H1 (cell line): ENCODE measurements around the gene GALNTL6. TPM values are rescaled to one million over a fixed set of nuclear protein-coding genes. Genes with fewer than 3 reads are reported as not detected.

Experiments used
- CTCF ChIA-PET: fragments of 300-600 bp; sonication (Branson Sonifier 250); formaldehyde crosslinking; loops from one replicate; lab custom pipeline; 2021; ENCODE audit not compliant: partially characterized antibody; lab: Charles Lee
- POLR2A ChIA-PET: fragments of 300-600 bp; sonication (Branson Sonifier 250); formaldehyde crosslinking; loops from one replicate; lab custom pipeline; 2021; ENCODE audit warnings: inconsistent platforms; ENCODE audit not compliant: partially characterized antibody; lab: Charles Lee
- DNase-seq, 2 experiments: peaks; one replicate each; pipeline versions ENCODE4 v3.0.0 to v3.0.0-alpha.2; 2010 to 2022; ENCODE audit warnings: low spot score in 2 of 2, low read depth in 1 of 2, mixed read lengths in 1 of 2
- FAIRE-seq: peaks from 2 replicates; lab custom pipeline; 2011; peaks lifted over from hg19 to GRCh38; lab: Jason Lieb, UNC
- H2AFZ ChIP-seq: 2 replicates; pipeline ENCODE4 v1.8.1; 2012; ENCODE audit warnings: low read length, inconsistent platforms
- H2AK5ac ChIP-seq: 2 replicates; pipeline ENCODE4 v1.6.1; 2013; ENCODE audit warnings: low read depth, low read length
- H2BK120ac ChIP-seq: replicated peaks from 2 replicates; pipeline ENCODE3; 2013; ENCODE audit warnings: low read depth, low read length, inconsistent platforms
- H2BK12ac ChIP-seq: 2 replicates; pipeline ENCODE4 v1.6.1; 2013; ENCODE audit warnings: low read depth, low read length
- H2BK15ac ChIP-seq: 2 replicates; pipeline ENCODE4 v1.6.1; 2013; ENCODE audit warnings: low read length
- H2BK20ac ChIP-seq: 2 replicates; pipeline ENCODE4 v1.6.1; 2013; ENCODE audit warnings: low read length
- H2BK5ac ChIP-seq: 2 replicates; pipeline ENCODE4 v1.6.1; 2013; ENCODE audit warnings: low read depth, low read length
- H3K14ac ChIP-seq: 2 replicates; pipeline ENCODE4 v1.6.1; 2013; ENCODE audit warnings: inconsistent platforms; ENCODE audit not compliant: insufficient read length
- H3K18ac ChIP-seq: 2 replicates; pipeline ENCODE4 v1.6.1; 2013; ENCODE audit warnings: low read length; ENCODE audit errors: extremely low read depth
- H3K23ac ChIP-seq: 2 replicates; pipeline ENCODE4 v1.6.1; 2013; ENCODE audit warnings: inconsistent platforms; ENCODE audit not compliant: insufficient read length
- H3K23me2 ChIP-seq: 2 replicates; pipeline ENCODE4 v1.6.1; 2013; ENCODE audit warnings: low read depth, low read length
- H3K27ac ChIP-seq: 2 replicates; pipeline ENCODE4 v1.6.1; 2011; ENCODE audit warnings: low read depth, low read length, inconsistent platforms
- H3K27me3 ChIP-seq, 4 experiments: replicated peaks in 1 of 4; 1 replicate in 1 of 4; 2 replicates in 3 of 4; pipeline versions ENCODE4 v1.6.1 to v1.8.1; 2011 to 2013; ENCODE audit warnings: low read length in 3 of 4, mild to moderate bottlenecking in 3 of 4, inconsistent platforms in 2 of 4, mixed read lengths in 2 of 4, moderate library complexity in 1 of 4; ENCODE audit not compliant: control insufficient read depth in 3 of 4, insufficient read depth in 3 of 4; ENCODE audit errors: extremely low read depth in 1 of 4
- H3K36me3 ChIP-seq, 4 experiments: 2 replicates each; pipeline versions ENCODE4 v1.6.1 to v1.8.1; 2011 to 2013; ENCODE audit warnings: mild to moderate bottlenecking in 4 of 4, low read length in 3 of 4, moderate library complexity in 2 of 4, control low read depth in 1 of 4, inconsistent platforms in 1 of 4; ENCODE audit not compliant: insufficient read depth in 4 of 4, control insufficient read depth in 2 of 4
- H3K4ac ChIP-seq: replicated peaks from 2 replicates; pipeline ENCODE3; 2013; ENCODE audit warnings: low read length, low read depth, mixed read lengths, inconsistent platforms; ENCODE audit not compliant: insufficient read length
- H3K4me1 ChIP-seq, 4 experiments: replicated peaks in 1 of 4; 1 replicate in 1 of 4; 2 replicates in 3 of 4; pipeline versions ENCODE4 v1.6.1 to v1.8.1; 2011 to 2013; ENCODE audit warnings: low read length in 3 of 4, inconsistent platforms in 2 of 4, mixed read lengths in 1 of 4; ENCODE audit not compliant: insufficient read depth in 4 of 4, control insufficient read depth in 3 of 4
- H3K4me2 ChIP-seq, 2 experiments: 2 replicates each; pipeline versions ENCODE4 v1.6.1 to v1.8.1; 2011 to 2013; ENCODE audit warnings: low read depth in 2 of 2, low read length in 2 of 2, control low read depth in 1 of 2, inconsistent platforms in 1 of 2, mild to moderate bottlenecking in 1 of 2; ENCODE audit not compliant: insufficient read depth in 1 of 2
- H3K4me3 ChIP-seq, 4 experiments: fragments of 200-600, 300-600 bp in 1 of 4; sonication (generic), shearing (Covaris generic), sonication (Bioruptor Twin) in 1 of 4; 2 replicates each; pipeline versions ENCODE4 v1.5.1 to v1.8.1; 2011 to 2016; ENCODE audit warnings: low read length in 4 of 4, low read depth in 3 of 4, control low read depth in 2 of 4, inconsistent platforms in 2 of 4, mild to moderate bottlenecking in 2 of 4, mixed read lengths in 1 of 4, moderate library complexity in 1 of 4; ENCODE audit not compliant: insufficient read depth in 2 of 4; ENCODE audit errors: extremely low read depth in 1 of 4
- H3K56ac ChIP-seq: replicated peaks from 2 replicates; pipeline ENCODE3; 2013; ENCODE audit warnings: low read depth, mild to moderate bottlenecking, mixed read lengths, low read length, inconsistent platforms; ENCODE audit not compliant: insufficient read length
- H3K79me1 ChIP-seq: 2 replicates; pipeline ENCODE4 v1.6.1; 2013; ENCODE audit warnings: low read depth, low read length, control low read depth
- H3K79me2 ChIP-seq, 2 experiments: 2 replicates each; pipeline versions ENCODE4 v1.6.1 to v1.8.1; 2012 to 2013; ENCODE audit warnings: low read length in 2 of 2, mild to moderate bottlenecking in 2 of 2, inconsistent platforms in 1 of 2; ENCODE audit not compliant: insufficient read depth in 2 of 2, control insufficient read depth in 1 of 2
- H3K9ac ChIP-seq, 4 experiments: replicated peaks in 1 of 4; 1 replicate in 1 of 4; 2 replicates in 3 of 4; pipeline versions ENCODE4 v1.6.1 to v1.8.1; 2011 to 2013; ENCODE audit warnings: low read depth in 3 of 4, low read length in 3 of 4, control low read depth in 2 of 4, mild to moderate bottlenecking in 2 of 4, moderate library complexity in 2 of 4, inconsistent platforms in 1 of 4; ENCODE audit errors: extremely low read depth in 1 of 4
- H3K9me3 ChIP-seq, 2 experiments: 2 replicates each; pipeline versions ENCODE4 v1.6.1 to v1.8.1; 2012 to 2013; ENCODE audit warnings: mild to moderate bottlenecking in 2 of 2, moderate library complexity in 2 of 2, control low read depth in 1 of 2, inconsistent platforms in 1 of 2, low read depth in 1 of 2, low read length in 1 of 2, mixed read lengths in 1 of 2; ENCODE audit not compliant: insufficient read depth in 2 of 2
- H4K20me1 ChIP-seq, 2 experiments: replicated peaks in 1 of 2; 2 replicates each; pipeline versions ENCODE3 to v1.8.1; 2011 to 2013; ENCODE audit warnings: inconsistent platforms in 2 of 2, low read length in 2 of 2, mild to moderate bottlenecking in 1 of 2; ENCODE audit not compliant: insufficient read depth in 2 of 2, control insufficient read depth in 1 of 2
- H4K5ac ChIP-seq: 2 replicates; pipeline ENCODE4 v1.6.1; 2013; ENCODE audit warnings: low read length, low read depth, mixed read lengths, inconsistent platforms; ENCODE audit not compliant: insufficient read length
- H4K8ac ChIP-seq: 2 replicates; pipeline ENCODE4 v1.8.0; 2013; ENCODE audit warnings: mild to moderate bottlenecking, moderate library complexity, low read length, inconsistent platforms; ENCODE audit not compliant: insufficient read depth; ENCODE audit errors: extremely low read depth
- H4K91ac ChIP-seq: replicated peaks from 2 replicates; pipeline ENCODE3; 2013; ENCODE audit warnings: low read length, mixed read lengths, inconsistent platforms; ENCODE audit not compliant: insufficient read length
- ATF2 ChIP-seq: IDR thresholded peaks from 2 replicates; pipeline ENCODE4 v1.6.1; 2012; ENCODE audit warnings: low read length, inconsistent platforms
- BRCA1 ChIP-seq: IDR thresholded peaks from 2 replicates; pipeline ENCODE4 v1.6.1; 2012; ENCODE audit warnings: low read depth, low read length, improper control_type of control experiment
- CBX5 ChIP-seq: fragments of 300-800, 300-1000 bp; sonication (generic); IDR thresholded peaks from 2 replicates; pipeline ENCODE4 v1.7.1; 2016; ENCODE audit warnings: antibody characterized with exemption, low read length, low read depth
- CEBPB ChIP-seq: IDR thresholded peaks from 2 replicates; pipeline ENCODE4 v1.6.1; 2012; ENCODE audit warnings: low read depth, low read length
- EP300 ChIP-seq, 2 experiments: IDR thresholded peaks; 1 replicate in 1 of 2; 2 replicates in 1 of 2; pipeline ENCODE4 v1.6.1; 2011 to 2012; ENCODE audit warnings: low read depth in 2 of 2, low read length in 2 of 2, mild to moderate bottlenecking in 2 of 2, borderline replicate concordance in 1 of 2, inconsistent platforms in 1 of 2, moderate library complexity in 1 of 2
- JUN ChIP-seq: IDR thresholded peaks from 2 replicates; pipeline ENCODE4 v1.6.1; 2011; ENCODE audit warnings: low read depth, mild to moderate bottlenecking, improper control_type of control experiment, low read length
- PHF8 ChIP-seq: fragments of 200-600 bp; sonication (generic); conservative IDR thresholded peaks from 2 replicates; pipeline ENCODE4 v1.7.1; 2012; ENCODE audit warnings: low read depth, mild to moderate bottlenecking, inconsistent platforms, low read length, moderate library complexity
- RNF2 ChIP-seq: fragments of 200-900, 300-1000 bp; sonication (generic); IDR thresholded peaks from 2 replicates; pipeline ENCODE4 v1.7.1; 2016; ENCODE audit warnings: borderline replicate concordance, low read depth, mild to moderate bottlenecking, antibody characterized with exemption, low read length; ENCODE audit not compliant: poor library complexity, severe bottlenecking; ENCODE audit errors: missing control alignments
- SIRT6 ChIP-seq: IDR thresholded peaks from one replicate; pipeline ENCODE4 v1.7.1; 2012; ENCODE audit warnings: low read length, inconsistent platforms
- SP2 ChIP-seq: IDR thresholded peaks from 2 replicates; pipeline ENCODE4 v1.6.1; 2012; ENCODE audit warnings: mild to moderate bottlenecking, low read length, inconsistent platforms
- SUZ12 ChIP-seq: fragments of 200-600 bp; sonication (generic); IDR thresholded peaks from 2 replicates; pipeline ENCODE4 v1.6.1; 2012; ENCODE audit warnings: mild to moderate bottlenecking, inconsistent platforms, low read length, moderate library complexity, mixed read lengths
- TEAD4 ChIP-seq: IDR thresholded peaks from 2 replicates; pipeline ENCODE4 v1.6.1; 2012; ENCODE audit warnings: low read depth, low read length, inconsistent platforms, mixed read lengths
- polyA plus RNA-seq, 7 experiments: library from polyadenylated mRNA; depleted of rRNA in 3 of 7; stranded (reverse) in 5 of 7; unstranded in 2 of 7; fragments of >200 nt in 5 of 7; fragments of 200-250 nt in 2 of 7; gene quantifications; 1 replicate in 5 of 7; 2 replicates in 1 of 7; 4 replicates in 1 of 7; pipeline versions ENCODE4 v1.2.1 to v1.2.3, GENCODE V29; 2011 to 2013; ENCODE audit warnings: missing spikeins in 2 of 7, mixed read lengths in 2 of 7
- total RNA-seq: library from RNA; stranded (reverse); fragmentation: NEBNext Ultra II Directional; extraction: Animal tissue kit (Norgen Biotek cat#: 25700); gene quantifications from 2 replicates; pipeline ENCODE4 v1.2.1, GENCODE V29; 2021
- TF ChIP-seq, protein P1 (sequence below): IDR thresholded peaks from 2 replicates; pipeline ENCODE4 v1.6.1; 2011; ENCODE audit warnings: low read length, improper control_type of control experiment

Gene GALNTL6
- total and polyA plus RNA-seq, 2 of the 8 experiments (the other 6 are each of a cell fraction or from before 2014, with no cell fraction given): 0.03 to 0.32 TPM

DNA sequence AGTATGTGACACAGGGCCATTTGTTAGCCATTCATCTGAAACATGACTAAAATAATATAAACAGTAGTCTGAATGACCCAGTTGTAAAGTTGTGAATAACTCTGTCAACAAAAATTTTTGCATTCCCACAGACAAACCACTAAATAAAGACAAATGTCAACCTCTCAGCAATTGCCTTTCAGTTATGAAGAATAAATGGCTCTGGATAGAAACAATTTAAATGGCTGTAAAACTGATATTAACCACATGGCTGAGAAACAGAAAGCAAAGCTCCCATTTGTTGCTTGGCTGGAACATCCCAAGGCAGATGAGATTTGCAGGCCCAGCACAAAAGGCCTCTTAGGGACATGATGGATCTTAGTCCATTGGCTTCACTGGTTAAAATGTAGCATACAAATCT, 296.3 kb downstream of the GALNTL6 start:
- no peak for DNase-seq
- POLR2A ChIA-PET: no interaction called here
- TF ChIP-seq BRCA1 (no peak), SUZ12 (no peak), EP300 (IDR thresholded peaks at IDR 0.05; ENCODE audit: borderline replicate concordance in 1 of 2, low read depth in 2 of 2, low read length in 2 of 2) (no peak), RNF2 (no peak), PHF8 (no peak), TEAD4 (no peak), SIRT6 (no peak), CEBPB (no peak), CBX5 (no peak), ATF2 (no peak), JUN (no peak), SP2 (no peak)
- TF ChIP-seq, protein P1, sequence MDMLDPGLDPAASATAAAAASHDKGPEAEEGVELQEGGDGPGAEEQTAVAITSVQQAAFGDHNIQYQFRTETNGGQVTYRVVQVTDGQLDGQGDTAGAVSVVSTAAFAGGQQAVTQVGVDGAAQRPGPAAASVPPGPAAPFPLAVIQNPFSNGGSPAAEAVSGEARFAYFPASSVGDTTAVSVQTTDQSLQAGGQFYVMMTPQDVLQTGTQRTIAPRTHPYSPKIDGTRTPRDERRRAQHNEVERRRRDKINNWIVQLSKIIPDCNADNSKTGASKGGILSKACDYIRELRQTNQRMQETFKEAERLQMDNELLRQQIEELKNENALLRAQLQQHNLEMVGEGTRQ: no peak

More for the DNA sequence above, 296.3 kb downstream of the GALNTL6 start:
- Histone ChIP-seq H2AK5ac (no peak overlapping the region), H2BK120ac (no peak overlapping the region), H3K79me1 (no peaks in the 10 kb centered on the region), H3K18ac (no peak overlapping the region), H3K27ac (no peak overlapping the region), H4K20me1 (no peaks in the 10 kb centered on the region), H3K4ac (no peak overlapping the region), H3K79me2 (no peaks in the 10 kb centered on the region), H3K14ac (no peak overlapping the region), H4K91ac (no peak overlapping the region), H3K9ac (no peak overlapping the region), H3K4me1 (no peaks in the 10 kb centered on the region), H4K5ac (no peak overlapping the region), H4K8ac (no peak overlapping the region), H3K23me2 (no peaks in the 10 kb centered on the region), H2BK5ac (no peak overlapping the region), H2BK15ac (no peak overlapping the region), H3K4me2 (no peak overlapping the region), H3K23ac (no peak overlapping the region), H2AFZ (no peak overlapping the region), H2BK12ac (no peak overlapping the region), H3K27me3 (no peaks in the 10 kb centered on the region), H3K36me3 (no peaks in the 10 kb centered on the region), H3K4me3 (no peak overlapping the region), H3K56ac (no peak overlapping the region), H3K9me3 (no peaks in the 10 kb centered on the region), H2BK20ac (no peak overlapping the region)
- CTCF ChIA-PET: no interaction called here
- no peak for FAIRE-seq
